Measurements from ENCODE around the gene MAFG. TPM values are rescaled to one million over a fixed set of nuclear protein-coding genes. Genes with fewer than 3 reads are reported as not detected.

MAFG gene
- total RNA-seq, 1 experiment from 2014 or later, result 31.4 TPM

DNA sequence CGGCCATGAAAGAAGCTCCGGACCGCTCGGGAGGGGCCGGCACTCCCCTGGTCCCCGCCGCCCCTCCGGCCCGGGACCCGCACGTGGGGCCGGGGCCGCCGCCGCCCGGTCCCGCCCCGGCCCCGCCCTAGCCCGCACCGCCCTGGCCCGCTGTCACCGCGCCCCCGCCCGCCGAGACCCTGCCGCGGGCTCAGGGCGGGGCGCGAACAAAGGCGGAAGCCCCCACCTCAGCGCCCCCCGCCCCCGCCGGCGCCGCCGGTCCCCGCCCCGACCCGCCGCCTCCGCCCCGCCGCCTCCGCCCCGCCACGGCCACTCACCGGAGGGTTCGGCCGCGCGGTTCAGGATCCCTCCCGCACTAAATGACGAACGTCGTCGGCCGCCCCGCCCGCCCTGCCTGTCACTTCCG lies 56.6 kb downstream of the MAFG start, which contains the start of gene ARHGDIA:
TSS of gene ARHGDIA (minus strand) at position 357 of the 406 bp plus-strand sequence. CDS start 1,407 bp downstream, outside the sequence.
- no peak within 1 kb of the TSS for H2AK5ac ChIP-seq (ENCODE audit: insufficient read length, low read length)
- H3K9me3 ChIP-seq (ENCODE audit: control insufficient read depth, low read depth, low read length), result no peaks in the 10 kb centered on the region
- no peak within 1 kb of the TSS for H2AFZ ChIP-seq (ENCODE audit: low read length)
- no peak within 1 kb of the TSS for H2BK15ac ChIP-seq (ENCODE audit: low read depth, low read length)
- H3T11ph ChIP-seq (ENCODE audit: low read length), result no peak within 1 kb of the TSS
- H3K56ac ChIP-seq (ENCODE audit: insufficient read length, low read depth, low read length), result no peak within 1 kb of the TSS
- no peak within 1 kb of the TSS for H2BK12ac ChIP-seq (ENCODE audit: insufficient read length, low read depth, low read length)
- H4K91ac ChIP-seq (ENCODE audit: insufficient read length, low read depth, low read length), result no peak within 1 kb of the TSS
- H3K9ac ChIP-seq (ENCODE audit: extremely low read depth, insufficient read length, low read length), result peak within 1 kb of the TSS; percentile 49
- Mint-ChIP-seq H3K4me3 (peak within 1 kb of the TSS; percentile 79 to 86), H3K4me1 (peaks cover 17 to 34% of the 10 kb centered on the region in 2 experiments), H3K27me3 (ENCODE audit: low read depth) (no peaks in the 10 kb centered on the region; the same call in 1 of the 2 replicates), H3K27ac (peak within 1 kb of the TSS; percentile 67 to 87 (median 68); a peak in 5 of 7 replicates), H3K36me3 (ENCODE audit: insufficient read depth in 1 of 3, low read depth in 3 of 3) (peaks cover 1 to 8% (median 3%) of the 10 kb centered on the region in 3 experiments; a peak in 5 of 7 replicates), H3K9me3 (no peaks in the 10 kb centered on the region)
- no peak within 1 kb of the TSS for H2BK20ac ChIP-seq (ENCODE audit: low read depth, low read length, poor library complexity, severe bottlenecking)
- peaks cover 8% of the 10 kb centered on the region for H3K23me2 ChIP-seq (ENCODE audit: insufficient read length, low read depth, low read length, poor library complexity, severe bottlenecking)
- H3K27ac ChIP-seq (ENCODE audit: insufficient read length, low read depth, low read length), result no peak within 1 kb of the TSS
- TF ChIP-seq CTCF (conservative IDR thresholded peaks at IDR 0.05), result no peak
- H3K18ac ChIP-seq (ENCODE audit: insufficient read length, low read depth, low read length), result peak within 1 kb of the TSS; percentile 21
- H4K20me1 ChIP-seq (ENCODE audit: control insufficient read depth, insufficient read depth, insufficient read length), result no peaks in the 10 kb centered on the region
- H3K23ac ChIP-seq (ENCODE audit: insufficient read length, low read depth, low read length), result no peak within 1 kb of the TSS
- peak within 1 kb of the TSS; percentile 80 for H3K14ac ChIP-seq (ENCODE audit: insufficient read depth, low read length)
- H3K4ac ChIP-seq (ENCODE audit: low read depth, low read length), result no peak within 1 kb of the TSS
- no peak within 1 kb of the TSS for H4K8ac ChIP-seq (replicated peaks; ENCODE audit: insufficient read length, low read depth, low read length)
- no peaks in the 10 kb centered on the region for H3K79me2 ChIP-seq (ENCODE audit: insufficient read depth, low read length)
- no CpG with 5 or more reads among the region's 64 CpGs for WGBS (ENCODE audit: extremely low coverage, insufficient read length, low lambda C conversion rate)
- H2BK120ac ChIP-seq (ENCODE audit: low read depth, low read length, poor library complexity, severe bottlenecking), result no peak within 1 kb of the TSS
- DNase-seq, result no peak
- no peaks in the 10 kb centered on the region for H3K4me1 ChIP-seq (ENCODE audit: insufficient read depth, low read length)
- H3K27me3 ChIP-seq (ENCODE audit: insufficient read depth, low read length), result no peaks in the 10 kb centered on the region
- no peak within 1 kb of the TSS for H4K5ac ChIP-seq (ENCODE audit: insufficient read length, low read depth, low read length)
- H2BK5ac ChIP-seq (ENCODE audit: insufficient read length, low read length), result no peak within 1 kb of the TSS
- H3K4me2 ChIP-seq (ENCODE audit: insufficient read depth, insufficient read length, low read length), result peak within 1 kb of the TSS; percentile 61
- H3K79me1 ChIP-seq (ENCODE audit: insufficient read depth, low read depth, low read length, poor library complexity, severe bottlenecking), result no peaks in the 10 kb centered on the region

All from H9 (cell line).